M059J (cell line): ENCODE measurements around the gene MC1R. TPM values are rescaled to one million over a fixed set of nuclear protein-coding genes. Genes with fewer than 3 reads are reported as not detected.

Source experiments
- DNase-seq: peaks from one replicate; pipeline ENCODE4 v3.0.0-alpha.2; 2012; ENCODE audit warnings: low read depth
- total RNA-seq: library from RNA; depleted of rRNA; stranded (reverse); fragments of >200 nt; shearing (Covaris generic); gene quantifications from 2 replicates; pipeline ENCODE4 v1.2.3, GENCODE V29; 2014

MC1R gene
- total RNA-seq, 1 experiment from 2014 or later, result 4.0 TPM

DNA sequence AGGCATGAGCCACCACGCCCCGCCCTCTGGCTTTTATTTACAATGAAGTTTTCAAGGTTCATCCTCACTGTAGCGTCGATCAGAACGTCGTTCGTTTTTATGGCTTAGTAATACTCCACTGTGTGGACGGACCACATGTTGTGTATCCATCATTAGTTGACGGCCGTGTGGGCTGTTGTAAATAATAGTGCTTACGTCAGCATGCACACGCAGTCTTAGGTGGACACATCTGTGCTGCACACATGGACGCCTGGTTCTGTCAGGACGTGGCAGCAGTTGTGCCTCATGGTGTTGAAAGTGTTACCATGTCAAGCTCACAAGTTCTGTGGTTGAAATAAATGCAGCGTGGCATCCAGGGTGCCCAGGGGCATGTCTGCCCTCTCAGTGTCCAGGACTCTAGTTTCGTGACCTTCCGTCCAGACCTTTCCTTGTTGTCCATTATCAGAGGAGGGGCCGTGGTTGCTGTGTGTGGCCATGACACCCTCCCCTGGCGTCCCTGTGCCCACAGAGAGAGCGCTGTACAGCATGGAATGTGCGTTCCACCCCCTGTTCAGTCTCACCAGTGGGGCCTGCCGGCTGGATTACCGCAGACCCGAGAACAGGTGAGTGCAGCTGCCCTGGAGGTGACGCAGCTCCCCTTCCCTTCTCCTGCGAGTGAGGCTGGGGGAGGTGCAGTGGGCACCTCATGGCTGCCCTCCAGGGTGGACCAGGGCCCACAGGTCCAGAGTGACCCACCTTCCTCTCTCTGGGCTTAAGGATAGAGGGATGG, 23.0 kb upstream of the MC1R start:
- no peak for DNase-seq

DNA sequence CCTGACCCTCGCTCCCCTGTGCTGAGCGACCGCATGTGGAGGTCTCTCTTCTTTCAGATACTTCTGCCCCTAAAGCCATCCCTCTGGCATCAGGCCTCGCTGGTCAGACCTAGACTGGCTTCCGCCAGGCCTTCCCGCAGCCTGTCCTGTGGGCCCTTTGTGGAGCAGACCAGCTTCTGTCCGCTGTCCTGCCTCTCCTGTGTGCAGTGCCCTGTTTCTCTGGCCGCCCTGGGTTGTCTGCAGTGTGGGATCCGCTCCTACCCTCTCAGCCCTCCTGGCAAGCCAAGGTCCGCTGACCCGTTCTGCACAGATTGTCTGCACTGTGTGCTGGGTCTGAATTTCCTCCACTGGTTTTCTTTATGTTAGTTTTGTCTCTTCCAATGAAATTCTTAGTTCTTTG, 21.5 kb upstream of the MC1R start:
- no peak for DNase-seq

DNA sequence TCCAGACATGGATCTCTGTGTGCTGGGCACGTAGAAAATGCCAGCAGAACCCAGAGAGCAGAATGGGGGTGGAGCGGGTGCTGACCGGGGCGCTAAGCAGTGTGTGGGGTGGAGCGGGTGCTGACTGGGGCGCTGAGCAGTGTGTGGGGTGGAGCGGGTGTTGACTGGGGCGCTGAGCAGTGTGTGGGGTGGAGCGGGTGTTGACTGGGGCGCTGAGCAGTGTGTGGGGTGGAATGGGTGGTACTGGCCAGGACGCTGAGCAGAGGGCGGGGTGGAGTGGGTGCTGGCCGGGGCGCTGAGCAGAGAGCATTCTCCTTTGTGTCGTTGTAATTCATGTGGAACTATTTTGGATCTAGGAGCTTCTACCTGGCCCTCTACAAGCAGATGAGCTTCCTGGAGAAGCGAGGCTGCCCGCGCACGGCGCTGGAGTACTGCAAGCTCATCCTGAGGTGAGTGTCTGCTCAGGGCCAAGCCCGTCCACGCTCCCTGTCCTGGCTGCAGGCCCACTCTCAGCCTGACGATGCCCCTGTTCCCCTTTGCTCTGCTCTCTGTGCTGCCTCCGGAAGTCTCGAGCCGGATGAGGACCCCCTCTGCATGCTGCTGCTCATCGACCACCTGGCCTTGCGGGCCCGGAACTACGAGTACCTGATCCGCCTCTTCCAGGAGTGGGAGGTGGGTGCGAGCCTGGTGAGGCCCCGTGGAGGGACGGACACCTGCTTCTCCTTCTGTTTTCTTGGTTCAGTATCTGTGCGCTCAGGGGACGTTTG, 20.3 kb upstream of the MC1R start:
- DNase-seq, result no peak

DNA sequence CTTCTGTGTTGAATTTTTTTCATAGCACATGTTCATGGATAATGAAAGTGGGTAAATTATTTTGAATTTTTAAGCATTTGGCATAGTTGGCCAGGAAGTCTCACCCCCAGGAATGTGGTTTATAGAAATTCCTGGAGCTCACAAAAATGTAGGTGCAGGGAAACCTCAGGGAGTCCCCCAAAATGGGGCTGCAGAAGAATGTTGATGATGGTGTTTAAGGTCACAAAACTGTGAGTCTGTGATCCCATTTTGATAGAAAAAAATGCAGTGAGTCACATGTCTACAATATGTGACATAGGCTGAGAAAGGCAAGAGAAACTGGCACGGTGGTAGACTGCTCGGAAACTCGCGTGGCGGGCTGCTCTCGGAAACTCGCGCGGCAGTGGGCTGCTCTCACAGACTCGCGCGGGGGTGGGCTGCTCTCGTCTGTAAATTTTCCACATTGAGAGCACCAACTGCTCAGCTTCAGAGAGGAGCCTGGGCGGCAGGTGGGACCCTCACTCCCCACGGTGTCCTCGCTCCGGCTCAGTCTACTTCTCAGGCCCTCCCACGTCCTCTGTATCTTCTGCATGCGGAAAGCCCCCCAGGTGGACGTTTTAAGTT, 18.7 kb upstream of the MC1R start:
- DNase-seq, result no peak

DNA sequence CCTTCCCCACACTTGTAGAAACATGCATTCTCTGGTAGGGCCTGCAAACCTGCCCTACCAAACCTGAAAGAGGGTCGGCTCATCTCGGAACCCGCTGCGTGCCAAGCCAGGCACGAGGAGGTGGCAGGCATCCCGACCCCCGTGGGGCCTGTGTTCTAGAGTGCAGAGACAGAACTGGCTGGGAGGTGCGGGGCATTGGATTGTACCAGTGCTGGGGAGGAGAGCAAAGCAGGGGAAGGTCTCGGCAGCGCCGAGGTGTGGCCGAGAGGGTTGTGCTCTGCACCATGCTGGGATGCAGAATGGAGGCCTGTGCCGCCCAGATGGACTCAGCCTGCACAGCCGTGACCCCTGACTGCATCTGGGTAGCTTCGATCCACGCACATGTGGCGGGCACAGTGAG, 17.8 kb upstream of the MC1R start:
- DNase-seq, result no peak

- DNase-seq, result no peak
These were observed 15.7 kb upstream of the MC1R start for GRCh38 chr16:89902980-89903379.

DNA sequence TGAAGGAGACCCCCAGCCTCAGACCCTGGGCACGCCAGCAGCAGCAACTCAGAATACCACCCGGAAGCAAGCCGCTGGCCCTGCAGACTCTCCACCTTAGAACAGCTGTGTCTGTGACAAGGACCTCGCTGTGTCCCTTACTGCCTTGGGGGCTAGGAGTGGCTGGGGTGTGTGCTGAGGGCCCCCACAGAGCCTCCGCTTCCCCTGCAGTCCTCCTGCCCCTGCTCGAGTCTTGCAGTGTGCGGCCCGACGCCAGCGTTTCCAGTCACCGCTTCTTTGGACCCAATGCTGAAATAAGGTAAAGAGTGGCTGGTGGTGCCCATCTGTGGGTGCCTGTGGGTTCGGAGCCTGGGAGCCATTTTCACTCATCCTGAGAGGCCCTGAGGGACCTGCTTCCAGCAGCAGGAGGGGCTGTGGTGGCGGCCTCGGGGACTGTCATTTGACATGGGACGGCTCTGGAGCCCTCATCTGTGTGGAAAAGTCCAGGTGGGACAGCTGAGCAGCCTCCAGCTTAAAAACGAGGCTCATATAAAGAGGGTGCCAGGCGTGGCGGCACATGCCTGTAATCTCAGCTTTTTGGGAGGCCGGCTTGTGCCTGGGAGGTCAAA, 14.7 kb upstream of the MC1R start:
- no peak for DNase-seq

DNA sequence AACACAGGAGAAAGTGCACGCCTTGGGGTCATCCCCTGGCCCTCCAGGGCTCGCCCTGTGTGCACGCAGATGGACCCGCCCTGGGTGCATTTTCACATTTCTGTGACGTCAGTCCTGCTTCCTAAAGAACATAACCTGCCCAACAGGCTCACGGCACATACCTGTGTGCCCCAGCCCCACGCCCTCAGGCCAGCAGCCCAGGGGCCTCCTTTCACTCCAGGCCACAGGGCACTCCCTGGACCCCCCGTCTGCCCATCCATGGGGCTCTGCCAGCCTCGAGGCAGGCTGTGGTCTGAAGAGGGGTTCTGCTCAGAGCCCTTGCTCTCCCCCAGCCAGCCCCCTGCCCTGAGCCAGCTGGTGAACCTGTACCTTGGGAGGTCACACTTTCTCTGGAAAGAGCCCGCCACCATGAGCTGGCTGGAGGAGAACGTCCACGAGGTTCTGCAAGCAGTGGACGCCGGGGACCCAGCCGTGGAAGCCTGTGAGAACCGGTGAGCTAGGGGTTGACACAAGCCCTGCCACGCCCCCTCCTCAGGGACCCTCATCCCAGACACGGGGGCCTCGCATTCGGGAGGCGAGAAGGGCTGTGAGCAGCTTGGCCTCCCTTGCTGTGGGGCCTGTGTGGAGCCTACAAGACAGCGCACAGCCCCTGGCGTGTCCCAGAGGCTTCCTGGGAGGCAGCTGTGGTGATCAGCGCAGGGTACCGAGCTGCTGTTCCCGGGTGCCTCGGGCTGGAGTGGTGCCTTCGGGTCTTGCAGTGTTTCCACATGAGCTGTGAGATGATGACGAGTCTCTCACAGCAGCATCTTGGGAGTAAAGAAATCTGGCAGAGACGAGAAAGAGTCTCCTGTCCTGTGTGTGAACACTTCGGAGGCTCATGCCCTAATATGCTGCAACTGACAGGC, 13.8 kb upstream of the MC1R start:
- DNase-seq, result no peak

GRCh38 chr16:89905511-89906139, 13.0 kb upstream of the MC1R start:
- DNase-seq, result no peak

- DNase-seq, result no peak
These were observed 12.3 kb upstream of the MC1R start for GRCh38 chr16:89906140-89907025.

- no peak for DNase-seq
These were observed 11.4 kb upstream of the MC1R start for GRCh38 chr16:89907055-89907814.

- no peak for DNase-seq
These were observed 10.4 kb upstream of the MC1R start for GRCh38 chr16:89908236-89908635.

DNA sequence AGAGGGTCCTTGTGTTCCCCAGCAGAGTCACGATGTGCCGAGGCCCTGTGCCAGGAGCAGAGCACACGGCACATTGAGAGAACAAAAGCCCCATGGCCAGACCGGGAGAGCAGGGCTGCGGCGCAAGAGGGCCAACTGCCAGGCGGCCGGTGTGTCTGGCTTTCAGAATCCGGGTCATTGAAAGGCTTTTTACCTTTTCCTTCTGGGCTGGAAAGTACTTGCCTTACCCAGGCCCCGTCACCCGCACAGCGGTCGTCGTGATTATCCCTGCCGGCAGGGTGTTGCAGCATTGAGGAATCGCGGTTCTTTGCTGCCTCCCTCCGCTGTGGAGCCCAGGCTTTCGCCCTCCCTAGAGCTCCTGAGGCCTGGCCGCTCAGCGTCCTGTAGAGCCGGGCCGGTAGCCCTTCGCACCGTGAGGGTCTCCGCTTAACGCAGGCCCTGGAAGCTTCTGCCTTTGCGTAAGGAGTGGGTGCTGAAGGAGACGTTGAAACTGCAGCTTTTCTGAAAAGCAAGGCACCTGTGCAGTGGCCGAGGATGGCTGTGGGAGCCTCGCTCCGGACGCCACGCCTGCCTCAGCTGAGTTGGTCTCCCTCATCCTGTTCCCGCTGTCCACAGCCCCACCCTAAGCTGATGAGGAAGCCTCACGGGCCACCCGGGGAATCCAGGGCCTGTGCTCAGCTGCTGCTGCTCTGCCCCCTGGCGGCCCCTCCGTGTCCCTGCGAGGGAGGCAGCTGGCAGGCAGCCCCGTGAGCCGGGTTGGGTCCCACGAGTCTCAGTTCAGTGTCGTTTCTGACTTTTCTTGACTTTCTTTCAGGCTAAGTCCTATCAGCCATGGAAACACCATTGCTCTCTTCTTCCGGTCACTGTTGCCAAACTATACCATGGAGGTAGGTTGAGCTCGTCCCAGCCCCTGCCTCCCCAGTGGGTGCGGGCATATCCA, 8.6 kb upstream of the MC1R start:
- DNase-seq, result peak; percentile 38

DNA sequence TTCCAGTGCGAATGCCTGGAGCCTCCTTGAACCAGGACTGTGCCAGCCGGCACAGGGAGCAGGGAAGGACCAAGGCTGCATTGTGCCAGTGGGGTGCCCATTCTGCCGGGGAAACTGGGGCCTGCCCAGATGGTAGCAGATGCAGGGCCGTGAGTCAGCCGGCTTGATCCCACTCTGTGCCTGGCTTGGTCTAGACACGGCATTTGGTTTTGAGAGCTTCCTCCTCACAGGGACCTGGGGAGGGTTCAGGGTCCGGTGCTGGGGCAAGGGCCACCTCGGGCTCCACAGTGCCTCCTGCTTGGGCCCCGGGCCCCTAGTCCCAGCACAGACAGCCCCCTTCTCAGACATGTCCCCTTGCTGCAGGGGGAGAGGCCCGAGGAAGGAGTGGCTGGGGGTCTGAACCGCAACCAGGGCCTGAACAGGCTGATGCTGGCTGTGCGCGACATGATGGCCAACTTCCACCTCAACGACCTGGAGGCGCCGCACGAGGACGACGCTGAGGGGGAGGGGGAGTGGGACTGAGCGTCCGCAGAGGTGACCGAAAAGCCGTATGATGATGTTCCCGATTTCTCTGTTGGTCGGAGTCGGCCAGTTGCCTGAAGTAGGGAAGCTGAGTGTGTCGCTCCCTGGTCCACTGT, 7.8 kb upstream of the MC1R start:
- no peak for DNase-seq

DNA sequence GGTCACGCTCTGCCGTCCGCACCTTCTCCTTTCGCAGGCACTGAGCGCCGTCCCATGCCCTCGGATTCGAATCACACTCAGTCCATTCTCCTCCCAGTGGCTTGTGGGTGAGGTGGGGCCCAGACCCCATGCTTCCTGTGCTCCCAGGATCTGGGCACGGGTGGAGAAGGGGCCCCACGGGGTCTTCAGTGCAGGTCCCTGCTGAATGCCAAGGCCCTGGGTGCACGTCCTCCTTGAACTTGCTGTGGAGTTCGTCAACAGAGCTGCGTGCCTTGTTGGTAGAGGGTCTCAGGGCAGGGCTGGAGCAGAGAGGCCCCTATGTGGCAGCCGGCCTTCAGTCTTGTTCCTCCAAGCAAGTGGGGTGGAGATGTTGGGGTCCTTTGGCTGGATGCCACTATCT, 7.3 kb upstream of the MC1R start:
- no peak for DNase-seq

DNA sequence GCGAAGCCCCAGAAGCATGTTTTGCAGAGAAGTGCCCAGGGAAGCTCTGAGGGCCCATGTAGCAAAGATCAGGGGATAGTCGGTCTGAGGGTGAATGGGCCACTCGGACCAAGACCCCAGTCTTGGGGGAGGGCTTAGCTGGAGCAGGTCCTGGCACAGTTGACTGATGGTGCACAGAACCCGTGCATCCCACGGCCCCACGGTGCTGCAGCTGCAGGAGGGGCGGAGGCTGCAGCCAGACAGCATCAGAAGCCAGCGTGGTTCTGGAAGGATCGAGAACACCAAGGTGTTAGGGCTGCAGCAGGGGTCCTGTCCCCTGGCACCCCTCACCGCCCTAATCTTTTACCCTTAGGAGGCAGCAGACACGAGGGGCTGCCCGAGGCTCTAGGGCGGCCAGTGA, 6.5 kb upstream of the MC1R start:
- no peak for DNase-seq

GRCh38 chr16:89912627-89913026, 6.0 kb upstream of the MC1R start:
- DNase-seq, result no peak
